Activated T-cell treated with anti-CD3 and anti-CD28 coated beads, Interleukin-2, amount 50 U/mL, for 4 hours (primary cell): Measurements from ENCODE around the gene SCGB2B2. TPM values are rescaled to one million over a fixed set of nuclear protein-coding genes. Genes with fewer than 3 reads are reported as not detected.
"Not testable (repeated sequence)": the region's sequence is repeated elsewhere in the genome, so short reads cannot be mapped to it uniquely, and the experiment has no call there.

Experiments used
- ATAC-seq, 2 donors: fragments of 200-7000 bp; cut with Tn5 transposase; one replicate each; pipeline ENCODE4 v1.10.0; 2021
- DNase-seq: peaks from one replicate; pipeline ENCODE4 v3.0.0-alpha.2; 2020
- H3K27me3 Mint-ChIP-seq: one replicate; pipeline ENCODE4 v1.8.0; 2021; ENCODE audit warnings: low read depth, mixed read lengths
- H3K36me3 Mint-ChIP-seq: one replicate; pipeline ENCODE4 v1.8.0; 2022; ENCODE audit warnings: mixed read lengths; ENCODE audit not compliant: insufficient read depth
- H3K4me1 Mint-ChIP-seq: one replicate; pipeline ENCODE4 v1.8.0; 2021; ENCODE audit warnings: low read depth, mixed read lengths
- H3K4me3 Mint-ChIP-seq: one replicate; pipeline ENCODE4 v1.8.0; 2021; ENCODE audit warnings: mild to moderate bottlenecking, moderate library complexity, mixed read lengths
- H3K9me3 Mint-ChIP-seq: one replicate; pipeline ENCODE4 v1.8.0; 2021; ENCODE audit warnings: mixed read lengths
- total RNA-seq, 3 donors: library from RNA; stranded (reverse); gene quantifications; one replicate each; pipeline ENCODE4 v1.2.1, GENCODE V29; 2021

The SCGB2B2 gene, protein sequence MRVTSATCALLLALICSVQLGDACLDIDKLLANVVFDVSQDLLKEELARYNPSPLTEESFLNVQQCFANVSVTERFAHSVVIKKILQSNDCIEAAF
- total RNA-seq: under 1 TPM in 2 of 3 donors, not detected in 1; 0.32 to 0.65 TPM

DNA sequence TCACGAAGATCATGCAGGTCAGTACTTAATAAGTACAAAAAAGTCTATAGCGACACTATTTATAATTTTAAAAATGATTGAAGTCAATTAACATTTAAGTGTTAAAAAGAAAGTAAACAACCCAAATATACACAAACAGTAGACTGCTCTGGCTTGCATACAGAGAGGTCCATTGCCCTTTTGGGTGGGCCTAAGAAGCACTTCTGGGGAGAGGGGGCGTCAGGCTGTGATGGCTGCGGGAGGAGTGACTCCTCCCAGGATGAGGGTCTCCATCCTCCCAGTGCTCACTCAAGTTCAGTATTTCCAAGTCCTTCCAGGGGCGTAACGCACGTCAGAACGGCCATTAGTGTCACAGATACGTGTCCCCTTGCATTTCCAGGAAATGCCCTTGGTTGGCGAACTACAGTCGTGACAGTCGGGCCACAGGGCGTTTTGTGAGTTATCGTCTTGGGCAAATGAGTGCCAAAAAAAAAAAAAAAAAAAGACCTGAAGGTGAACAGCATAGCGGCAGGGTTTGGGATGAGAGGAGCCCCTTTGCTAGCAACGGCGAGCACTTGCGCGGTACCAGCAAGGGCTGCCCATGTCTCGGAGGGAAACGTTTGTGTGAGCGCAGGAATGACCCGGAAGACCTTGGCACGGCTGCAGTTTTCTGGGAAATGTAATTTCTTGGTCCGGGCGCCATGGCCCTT lies at the start of gene SCGB2B2:
Gene SCGB2B2, minus strand, starts transcription at position 463 of the 689 bp plus-strand sequence. CDS start 82,596 bp downstream, outside the sequence.
- peaks cover 27% of the 10 kb centered on the region for H3K4me1 Mint-ChIP-seq
- H3K9me3 Mint-ChIP-seq: peaks cover 14% of the 10 kb centered on the region
- H3K4me3 Mint-ChIP-seq: peak within 1 kb of the TSS; percentile 96
- H3K27me3 Mint-ChIP-seq: peaks cover 6% of the 10 kb centered on the region
- DNase-seq: no peak
- peak; percentile 79 to 81 for ATAC-seq
- H3K36me3 Mint-ChIP-seq: peaks cover 36% of the 10 kb centered on the region

DNA sequence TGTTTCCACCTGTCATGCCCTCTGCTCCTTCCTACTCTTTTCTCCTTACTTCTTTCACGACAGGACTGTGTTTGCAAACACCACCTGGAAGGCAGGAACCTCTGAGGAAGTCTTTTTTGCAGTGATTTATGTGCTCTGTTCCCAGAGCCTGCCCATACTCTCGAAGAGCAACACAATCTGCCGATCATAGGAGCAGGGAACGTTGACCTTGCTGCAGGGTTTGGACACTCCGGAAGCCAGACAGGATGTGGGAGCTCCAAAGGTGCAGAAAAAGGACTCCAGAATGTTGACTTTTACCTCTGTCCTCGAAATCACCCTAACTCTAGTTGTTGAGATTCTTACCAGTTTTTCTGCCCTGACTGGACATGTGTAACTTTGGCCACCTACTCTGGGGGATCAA lies 48.4 kb upstream of the SCGB2B2 start:
- H3K36me3 Mint-ChIP-seq: no peaks in the 10 kb centered on the region
- peaks cover 27% of the 10 kb centered on the region for H3K27me3 Mint-ChIP-seq
- no peaks in the 10 kb centered on the region for H3K9me3 Mint-ChIP-seq
- H3K4me1 Mint-ChIP-seq: no peaks in the 10 kb centered on the region
- no peak overlapping the region for H3K4me3 Mint-ChIP-seq
- DNase-seq: no peak
- no peak for ATAC-seq

DNA sequence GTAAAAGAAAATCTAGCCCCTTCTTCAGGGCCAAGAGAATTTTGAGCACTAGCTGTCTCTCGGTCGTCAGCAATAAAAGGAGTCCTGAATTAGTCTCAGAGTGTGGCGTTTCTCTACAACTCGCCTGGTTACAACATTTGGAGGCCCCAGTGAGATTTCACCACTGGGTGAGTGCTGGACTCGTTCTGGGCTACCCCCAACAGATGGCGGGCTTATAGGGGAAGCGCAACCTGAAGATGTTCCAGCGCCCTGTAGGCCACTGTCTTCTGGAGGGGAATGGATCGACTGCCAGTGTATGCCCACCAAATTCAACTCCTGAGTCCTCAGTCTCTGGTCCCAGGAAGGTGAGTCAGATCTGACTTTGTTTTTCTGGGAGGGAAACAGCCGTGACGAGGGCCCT lies 45.4 kb upstream of the SCGB2B2 start:
- Mint-ChIP-seq H3K36me3 (no peaks in the 10 kb centered on the region), H3K27me3 (peaks cover 22% of the 10 kb centered on the region), H3K4me1 (no peaks in the 10 kb centered on the region), H3K9me3 (no peaks in the 10 kb centered on the region), H3K4me3 (no peak overlapping the region)
- DNase-seq: no peak
- ATAC-seq: no peak

DNA sequence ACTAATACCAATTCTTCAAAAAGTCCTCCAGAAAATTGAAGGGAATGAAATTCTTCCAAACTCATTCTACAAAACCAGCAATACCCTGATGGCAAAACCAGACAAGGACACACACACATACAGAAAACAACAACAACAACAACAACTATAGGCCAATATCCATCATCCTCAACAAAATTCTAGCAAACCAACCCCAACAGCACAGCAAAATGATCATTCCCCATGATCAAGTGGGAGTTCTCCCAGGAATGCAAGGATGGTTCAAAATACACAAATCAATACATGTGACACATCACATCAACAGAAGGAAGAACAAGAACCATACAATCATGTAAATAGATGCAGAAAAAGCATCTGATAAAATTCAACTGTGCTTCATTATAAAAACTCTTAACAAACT lies 38.4 kb upstream of the SCGB2B2 start:
- Mint-ChIP-seq H3K4me3 (no peak overlapping the region), H3K27me3 (peaks cover 28% of the 10 kb centered on the region), H3K36me3 (peaks cover 5% of the 10 kb centered on the region), H3K9me3 (peaks cover 17% of the 10 kb centered on the region), H3K4me1 (no peaks in the 10 kb centered on the region)
- DNase-seq (no peak), ATAC-seq (no peak)

DNA sequence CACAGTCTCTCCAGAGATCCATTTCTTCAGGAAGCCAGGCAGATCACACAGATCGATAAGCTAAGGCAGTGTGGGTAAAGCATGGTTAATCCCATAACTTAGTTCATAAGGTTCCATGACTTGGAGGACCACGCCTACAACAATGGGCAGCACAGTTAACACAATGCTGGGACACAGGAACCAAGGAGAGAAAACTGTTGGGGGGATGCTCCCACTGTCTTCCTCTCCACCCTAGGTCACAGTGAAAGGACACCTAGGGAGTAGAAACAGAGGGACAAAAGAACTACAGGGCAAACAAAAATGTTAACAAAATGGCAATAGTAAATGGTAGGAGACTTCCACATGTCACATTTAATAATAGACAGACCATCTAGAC lies 36.3 kb upstream of the SCGB2B2 start:
- Mint-ChIP-seq H3K27me3 (peaks cover 30% of the 10 kb centered on the region), H3K9me3 (peaks cover 17% of the 10 kb centered on the region), H3K4me1 (no peaks in the 10 kb centered on the region), H3K4me3 (no peak overlapping the region), H3K36me3 (peaks cover 5% of the 10 kb centered on the region)
- DNase-seq (no peak), ATAC-seq (no peak)

DNA sequence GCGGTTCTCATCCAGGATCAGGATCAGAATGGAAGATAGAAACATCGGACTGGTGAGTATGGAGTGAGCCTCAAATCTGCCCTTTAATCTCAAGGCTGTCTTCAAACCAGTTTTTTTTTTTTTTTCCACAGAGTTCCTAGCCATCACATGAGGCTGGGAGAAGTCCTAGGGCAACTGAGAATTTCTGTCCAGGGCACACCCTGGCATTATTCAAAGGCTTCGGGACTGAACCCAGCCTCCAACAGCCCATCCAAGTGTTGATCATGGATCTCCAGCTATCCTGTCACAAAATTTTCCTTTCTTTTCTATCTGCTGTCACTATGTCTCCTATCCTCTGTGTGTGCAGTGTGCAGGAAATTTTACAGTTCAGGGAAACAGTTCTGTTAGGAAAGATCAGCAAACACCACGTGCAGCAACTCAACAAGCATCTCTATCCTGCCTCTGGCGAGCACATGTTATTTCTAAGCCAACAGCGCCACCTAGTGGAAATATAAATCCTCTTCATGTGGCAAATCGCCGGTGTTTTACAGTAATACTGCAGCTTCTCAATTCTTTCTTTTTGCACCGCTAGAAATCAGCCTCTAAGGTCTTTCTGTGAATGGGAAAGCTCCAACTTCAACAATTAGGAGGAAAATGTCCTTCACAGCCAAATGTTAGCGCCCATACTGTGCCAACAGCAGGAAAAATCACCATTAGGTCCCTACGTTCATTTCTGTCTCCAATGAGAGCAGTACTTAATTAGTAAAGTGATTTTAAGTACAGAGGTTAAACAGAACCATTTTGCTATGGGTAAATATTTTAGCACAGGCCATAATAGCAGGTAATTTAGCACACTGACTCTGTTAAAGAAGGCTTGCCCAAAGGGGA lies 35.7 kb upstream of the SCGB2B2 start:
- H3K9me3 Mint-ChIP-seq: peaks cover 17% of the 10 kb centered on the region

DNA sequence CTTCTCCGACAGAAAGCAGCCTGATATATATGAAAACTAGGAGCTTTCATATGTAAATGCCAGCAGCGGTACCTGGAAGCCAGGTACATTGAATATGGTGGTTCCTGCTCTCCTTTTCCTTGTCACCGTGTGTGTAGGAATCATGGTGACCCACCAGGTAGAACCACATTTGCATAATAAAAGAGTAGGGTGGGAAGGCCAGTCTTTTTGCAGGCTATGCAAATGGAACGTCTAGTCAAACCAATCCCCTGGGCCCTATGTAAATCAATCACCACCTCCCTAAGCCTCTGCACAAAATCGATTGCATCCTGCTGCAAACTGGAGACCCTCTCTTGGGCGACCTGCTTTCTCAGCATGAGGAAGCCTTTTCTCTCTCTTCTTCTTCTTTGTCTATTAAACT lies 34.9 kb upstream of the SCGB2B2 start:
- Mint-ChIP-seq H3K4me3 (no peak overlapping the region), H3K27me3 (peaks cover 26% of the 10 kb centered on the region), H3K9me3 (peaks cover 17% of the 10 kb centered on the region), H3K36me3 (peaks cover 5% of the 10 kb centered on the region), H3K4me1 (no peaks in the 10 kb centered on the region)
- DNase-seq (no peak), ATAC-seq (no peak)

More for the DNA sequence above, 35.7 kb upstream of the SCGB2B2 start:
- ATAC-seq: peak; percentile 58 to 74
- Mint-ChIP-seq H3K36me3 (peaks cover 5% of the 10 kb centered on the region), H3K4me3 (no peak overlapping the region), H3K4me1 (no peaks in the 10 kb centered on the region), H3K27me3 (peaks cover 30% of the 10 kb centered on the region)
- peak; percentile 38 for DNase-seq

DNA sequence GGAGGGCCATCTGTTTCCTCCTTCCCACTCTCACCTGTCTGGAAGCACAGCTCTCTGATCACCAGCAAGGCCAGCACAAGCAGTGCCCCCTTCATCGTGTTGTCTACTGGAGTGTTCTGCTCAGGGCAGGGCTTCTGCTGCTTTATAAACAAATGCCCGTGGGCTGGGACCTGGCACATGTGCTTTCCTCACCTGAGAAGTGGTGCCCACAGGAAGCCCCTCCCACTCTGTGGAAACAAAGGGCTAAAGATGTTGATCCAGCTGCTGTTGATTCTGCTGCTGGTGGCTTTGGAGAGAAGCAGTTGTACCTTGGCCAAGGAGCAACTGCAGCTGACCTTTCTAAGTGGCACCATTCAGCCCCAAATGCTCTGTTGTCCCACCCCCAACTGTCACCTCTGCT lies 30.7 kb upstream of the SCGB2B2 start:
- no peak for ATAC-seq

DNA sequence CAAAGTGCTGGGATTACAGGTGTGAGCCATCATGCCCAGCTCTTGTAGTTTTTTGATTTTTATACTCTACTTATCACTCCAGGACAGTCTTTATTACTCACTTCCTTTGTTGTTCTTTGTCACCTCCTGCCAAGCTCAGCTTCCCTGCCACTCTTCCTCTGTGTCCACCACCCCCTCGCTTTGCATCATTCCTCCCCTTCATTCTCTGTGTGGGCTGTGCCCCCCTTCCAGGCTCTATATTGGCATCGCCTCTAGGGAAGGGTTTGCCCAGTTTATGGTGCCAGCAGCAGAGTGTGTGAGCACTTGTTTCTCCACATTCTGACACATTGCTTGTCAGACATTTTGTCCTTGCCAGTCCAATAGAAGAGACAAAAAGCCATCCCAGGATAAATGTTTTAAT lies 15.6 kb upstream of the SCGB2B2 start:
- no peak for ATAC-seq
- Mint-ChIP-seq H3K36me3 (no peaks in the 10 kb centered on the region), H3K27me3 (peaks cover 26% of the 10 kb centered on the region), H3K4me1 (no peaks in the 10 kb centered on the region), H3K9me3 (peaks cover 41% of the 10 kb centered on the region), H3K4me3 (no peak overlapping the region)
- DNase-seq: no peak

More for the DNA sequence above, 30.7 kb upstream of the SCGB2B2 start:
- Mint-ChIP-seq H3K27me3 (peaks cover 27% of the 10 kb centered on the region), H3K4me1 (no peaks in the 10 kb centered on the region), H3K36me3 (no peaks in the 10 kb centered on the region), H3K4me3 (no peak overlapping the region), H3K9me3 (no peaks in the 10 kb centered on the region)
- no peak for DNase-seq

DNA sequence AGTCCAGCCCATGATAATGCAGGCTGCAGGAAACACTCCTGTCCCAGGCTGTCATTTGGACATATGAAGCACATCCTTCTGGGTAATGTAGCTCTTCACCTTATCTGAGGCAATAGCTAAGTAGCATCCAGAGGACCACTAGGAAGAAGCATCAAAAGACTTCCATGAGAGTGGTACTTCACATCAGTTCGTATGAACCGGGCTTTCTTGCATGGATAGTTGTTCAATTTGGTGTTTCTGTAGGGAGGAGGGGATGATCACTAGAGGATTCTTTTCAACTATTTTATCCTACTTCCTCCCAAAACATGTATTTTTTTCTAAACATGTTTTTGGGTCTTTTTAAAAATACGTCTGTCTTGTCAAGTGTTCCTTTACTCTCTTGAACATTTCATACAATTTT lies 13.4 kb upstream of the SCGB2B2 start:
- DNase-seq (no peak), ATAC-seq (no peak)
- peaks cover 23% of the 10 kb centered on the region for H3K27me3 Mint-ChIP-seq
- H3K4me3 Mint-ChIP-seq: no peak overlapping the region
- H3K4me1 Mint-ChIP-seq: no peaks in the 10 kb centered on the region
- peaks cover 62% of the 10 kb centered on the region for H3K9me3 Mint-ChIP-seq
- peaks cover 4% of the 10 kb centered on the region for H3K36me3 Mint-ChIP-seq

DNA sequence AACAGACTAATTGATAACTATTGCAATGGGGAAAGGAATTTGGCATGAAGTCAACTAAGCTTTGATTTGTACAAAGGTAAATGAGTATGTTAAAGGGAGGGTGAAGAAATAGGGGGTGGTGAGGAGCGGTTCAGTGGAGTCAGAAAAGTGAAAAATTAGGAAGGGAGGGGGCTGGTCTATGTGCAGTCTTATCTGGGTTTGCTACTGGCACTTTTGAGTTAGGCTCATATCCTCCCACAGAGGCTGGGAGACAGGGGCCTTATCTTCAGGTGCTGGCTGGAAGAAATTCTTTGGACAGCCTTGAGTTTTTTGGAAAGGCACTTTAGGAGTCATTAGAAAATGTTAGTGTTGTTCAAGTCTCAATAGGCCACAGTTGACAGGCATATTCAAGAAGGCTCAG lies 11.6 kb upstream of the SCGB2B2 start:
- ATAC-seq (no peak), DNase-seq (no peak)
- H3K36me3 Mint-ChIP-seq: peaks cover 16% of the 10 kb centered on the region
- peaks cover 68% of the 10 kb centered on the region for H3K9me3 Mint-ChIP-seq
- H3K27me3 Mint-ChIP-seq: peaks cover 10% of the 10 kb centered on the region
- no peaks in the 10 kb centered on the region for H3K4me1 Mint-ChIP-seq
- no peak overlapping the region for H3K4me3 Mint-ChIP-seq

DNA sequence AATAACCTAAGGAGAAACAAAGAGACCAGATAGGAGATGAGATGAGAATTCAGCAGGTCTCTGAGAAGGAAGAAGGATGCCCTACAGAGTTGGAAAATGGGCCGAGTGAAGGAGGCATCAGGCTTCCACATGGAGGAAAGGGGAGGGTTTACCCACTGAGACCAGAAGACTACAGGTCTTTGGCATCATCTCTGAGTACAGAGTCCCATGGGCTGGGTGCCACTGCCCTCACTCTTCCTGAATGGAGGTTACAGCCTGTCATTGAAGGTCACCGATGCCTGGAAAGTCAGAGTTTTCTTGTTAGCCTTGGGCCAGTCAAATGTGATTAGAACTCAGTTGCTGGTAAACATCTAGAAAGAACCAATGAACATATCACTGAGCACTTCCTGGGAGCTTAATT lies 10.4 kb upstream of the SCGB2B2 start:
- no peaks in the 10 kb centered on the region for H3K4me1 Mint-ChIP-seq
- ATAC-seq: no peak
- H3K36me3 Mint-ChIP-seq: peaks cover 27% of the 10 kb centered on the region
- peaks cover 73% of the 10 kb centered on the region for H3K9me3 Mint-ChIP-seq
- H3K4me3 Mint-ChIP-seq: no peak overlapping the region
- DNase-seq: no peak
- H3K27me3 Mint-ChIP-seq: peaks cover 3% of the 10 kb centered on the region

DNA sequence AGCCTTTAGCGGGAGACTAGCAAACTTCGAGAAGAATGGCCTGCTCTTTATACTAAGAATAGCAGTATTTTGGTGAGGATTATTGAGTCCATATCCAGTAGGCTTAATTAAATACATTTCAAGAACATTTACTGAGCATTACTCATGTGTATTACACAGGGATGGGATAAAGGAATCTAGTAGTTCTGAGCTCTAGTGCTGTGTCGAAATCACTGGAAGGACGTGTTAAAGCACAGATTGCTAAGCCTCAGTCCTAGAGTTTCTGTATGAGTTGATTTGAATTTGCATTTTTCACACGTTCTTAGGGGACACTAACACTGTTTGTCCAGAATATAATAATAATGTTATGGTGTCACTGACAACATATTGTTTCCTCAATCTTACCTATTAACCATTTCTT lies 9.5 kb upstream of the SCGB2B2 start:
- Mint-ChIP-seq H3K9me3 (peaks cover 64% of the 10 kb centered on the region), H3K27me3 (no peaks in the 10 kb centered on the region), H3K4me1 (no peaks in the 10 kb centered on the region), H3K36me3 (peaks cover 34% of the 10 kb centered on the region), H3K4me3 (no peak overlapping the region)
- DNase-seq: no peak
- ATAC-seq: no peak

DNA sequence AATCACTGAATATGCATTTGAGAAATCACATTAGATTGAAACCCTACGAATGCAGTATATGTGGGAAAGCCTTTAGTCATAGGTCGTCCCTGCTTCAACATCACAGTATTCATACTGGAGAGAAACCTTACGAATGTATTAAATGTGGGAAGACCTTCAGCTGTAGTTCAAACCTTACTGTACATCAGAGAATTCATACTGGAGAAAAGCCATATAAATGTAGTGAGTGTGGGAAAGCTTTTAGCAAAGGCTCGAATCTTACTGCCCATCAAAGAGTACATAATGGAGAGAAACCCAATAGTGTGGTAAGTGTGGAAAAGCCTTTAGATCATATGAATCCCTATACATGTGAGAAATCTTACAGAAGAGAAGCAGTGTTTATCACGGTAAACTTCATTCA lies 8.3 kb upstream of the SCGB2B2 start:
- not testable (repeated sequence) for H3K4me3 Mint-ChIP-seq, ATAC-seq, H3K4me1 Mint-ChIP-seq, H3K27me3 Mint-ChIP-seq, DNase-seq
- Mint-ChIP-seq H3K9me3 (peaks cover 63% of the 10 kb centered on the region), H3K36me3 (peaks cover 44% of the 10 kb centered on the region)

DNA sequence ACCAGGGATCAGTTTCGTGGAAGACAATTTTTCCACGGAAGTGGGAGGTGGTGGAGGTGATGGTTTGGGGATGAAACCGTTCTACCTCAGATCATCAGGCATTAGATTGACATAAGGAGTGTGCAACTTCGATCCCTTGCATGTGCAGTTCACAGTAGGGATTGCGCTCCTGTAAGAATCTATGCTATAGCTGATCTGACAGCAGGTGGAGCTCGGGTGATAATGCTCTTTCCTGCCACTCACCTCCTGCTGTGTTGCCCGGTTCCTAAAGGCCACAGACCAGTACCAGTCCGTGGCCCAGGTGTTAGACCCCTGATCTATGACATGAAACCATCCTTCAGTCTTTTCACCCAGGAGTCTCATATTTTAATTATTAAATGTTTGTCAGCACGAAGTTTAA lies 4.5 kb upstream of the SCGB2B2 start:
- DNase-seq: no peak
- no peak for ATAC-seq
- Mint-ChIP-seq H3K36me3 (peaks cover 62% of the 10 kb centered on the region), H3K4me1 (peaks cover 24% of the 10 kb centered on the region), H3K4me3 (no peak overlapping the region), H3K9me3 (peaks cover 44% of the 10 kb centered on the region), H3K27me3 (no peaks in the 10 kb centered on the region)
